HG02852 (cell line): ENCODE results near the gene NCAPD3.
"Not testable (repeated sequence)": the region's sequence is repeated elsewhere in the genome, so short reads cannot be mapped to it uniquely, and the experiment has no call there.

Source experiments
- ATAC-seq: cut with Tn5 transposase; IDR thresholded peaks from one replicate; pipeline ENCODE4 v1.9.1; 2021; ENCODE audit warnings: mild to moderate bottlenecking, moderate library complexity; ENCODE audit not compliant: unreplicated experiment

NCAPD3 gene

DNA sequence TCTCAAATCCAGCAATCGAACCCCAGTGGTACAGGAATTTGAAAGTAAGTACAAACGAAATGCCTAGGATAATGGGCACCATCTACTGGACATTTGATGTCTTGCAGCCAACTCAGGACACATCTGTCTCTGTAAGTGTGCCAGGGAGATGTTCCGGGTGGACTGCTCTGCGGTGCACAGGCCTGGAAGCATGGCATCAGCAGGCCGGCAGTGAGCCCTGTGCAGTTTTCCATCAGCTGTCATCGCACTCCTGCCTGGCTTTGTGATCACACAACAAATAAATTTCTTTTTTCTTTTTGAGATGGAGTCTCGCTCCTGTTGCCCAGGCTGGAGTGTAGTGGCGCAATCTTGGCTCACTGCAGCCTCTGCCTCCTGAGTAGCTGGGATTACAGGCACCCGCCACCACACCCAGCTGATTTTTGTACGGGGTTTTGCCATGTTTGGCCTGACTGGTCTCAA, 83.9 kb downstream of the NCAPD3 start:
- no peak for ATAC-seq

DNA sequence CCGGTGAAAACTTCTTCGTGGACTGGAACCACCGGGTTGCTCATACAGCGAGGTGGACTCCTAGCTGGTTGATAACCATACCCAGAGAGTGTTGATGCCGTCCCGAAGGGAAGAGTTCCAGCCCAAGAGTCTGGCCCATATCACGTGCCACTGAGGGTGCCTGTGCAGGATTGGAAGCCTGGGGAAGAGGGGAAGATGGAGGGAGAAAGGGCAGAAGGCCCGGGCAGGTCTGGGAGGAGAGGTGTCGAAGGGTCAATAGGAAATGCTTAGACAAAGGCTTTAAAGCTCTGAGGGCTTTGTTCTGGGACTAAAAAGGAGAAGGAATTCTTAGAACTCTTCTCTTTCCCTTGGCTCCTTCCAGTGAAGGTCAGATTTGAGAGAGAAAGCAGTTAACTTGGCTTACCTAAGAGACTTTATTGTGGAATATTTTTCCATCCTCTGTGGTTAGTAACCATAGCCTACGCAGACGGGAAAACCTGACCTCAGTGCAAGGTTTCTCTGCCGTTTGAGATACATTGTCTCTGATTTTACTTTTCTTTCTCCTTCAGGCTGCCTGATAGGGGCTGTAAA, 84.4 kb downstream of the NCAPD3 start:
- ATAC-seq, result no peak

DNA sequence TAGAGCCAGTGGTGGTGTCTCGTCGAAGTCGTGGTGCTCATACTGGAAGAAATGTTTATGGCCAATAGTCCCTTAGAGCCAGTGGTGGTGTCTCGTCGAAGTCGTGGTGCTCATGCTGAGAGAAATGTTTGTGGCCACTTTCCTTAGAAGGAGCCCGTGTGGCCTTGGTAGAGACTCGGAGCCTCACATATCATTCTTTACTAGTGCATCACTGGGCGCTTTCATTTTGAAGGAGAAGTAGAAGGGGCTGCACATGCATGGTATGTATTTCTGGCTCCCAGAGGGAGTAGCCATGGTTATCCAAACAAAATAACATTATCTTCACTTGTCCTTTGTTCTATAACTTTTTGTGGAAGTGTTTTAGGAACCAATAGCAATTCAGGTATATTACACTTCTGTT, 85.4 kb downstream of the NCAPD3 start:
- no peak for ATAC-seq

DNA sequence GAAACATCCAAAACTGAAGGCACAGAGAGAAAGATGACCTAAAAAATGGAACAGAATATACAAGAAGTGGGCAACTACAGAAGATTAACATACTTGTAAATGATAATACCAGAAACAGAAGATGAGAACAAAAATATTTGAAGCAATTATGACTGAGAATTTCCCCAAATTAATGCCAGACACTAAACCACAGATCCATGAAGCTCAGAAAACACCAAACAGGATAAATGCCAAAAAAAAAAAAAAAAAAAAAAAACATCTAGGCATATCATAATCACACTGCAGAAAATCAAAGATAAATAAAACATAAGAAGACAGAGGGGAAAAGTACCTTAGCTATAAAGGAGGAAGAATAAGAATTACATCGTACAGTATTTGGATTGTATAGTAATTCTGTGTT, 89.6 kb downstream of the NCAPD3 start:
- ATAC-seq, result no peak

DNA sequence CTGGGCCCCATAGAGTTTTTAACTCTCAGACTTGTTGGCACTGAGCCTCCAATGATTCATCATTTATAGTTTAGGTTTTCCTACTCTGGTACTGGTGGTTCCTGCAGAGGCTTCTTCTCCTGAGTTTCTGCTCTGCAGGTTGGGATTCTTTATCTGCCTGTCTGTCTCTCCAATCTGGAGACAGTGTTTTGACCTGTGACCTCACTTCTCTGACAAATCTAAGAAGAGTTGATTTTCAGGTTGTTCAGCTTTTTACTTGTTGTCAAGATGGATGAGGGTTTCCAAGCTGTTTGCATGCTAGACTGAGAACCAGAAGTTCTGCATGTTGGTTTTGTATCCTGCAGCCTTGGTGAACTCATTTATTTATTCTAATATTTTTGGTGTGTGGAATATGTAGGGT, 91.0 kb downstream of the NCAPD3 start:
- ATAC-seq, result no peak

DNA sequence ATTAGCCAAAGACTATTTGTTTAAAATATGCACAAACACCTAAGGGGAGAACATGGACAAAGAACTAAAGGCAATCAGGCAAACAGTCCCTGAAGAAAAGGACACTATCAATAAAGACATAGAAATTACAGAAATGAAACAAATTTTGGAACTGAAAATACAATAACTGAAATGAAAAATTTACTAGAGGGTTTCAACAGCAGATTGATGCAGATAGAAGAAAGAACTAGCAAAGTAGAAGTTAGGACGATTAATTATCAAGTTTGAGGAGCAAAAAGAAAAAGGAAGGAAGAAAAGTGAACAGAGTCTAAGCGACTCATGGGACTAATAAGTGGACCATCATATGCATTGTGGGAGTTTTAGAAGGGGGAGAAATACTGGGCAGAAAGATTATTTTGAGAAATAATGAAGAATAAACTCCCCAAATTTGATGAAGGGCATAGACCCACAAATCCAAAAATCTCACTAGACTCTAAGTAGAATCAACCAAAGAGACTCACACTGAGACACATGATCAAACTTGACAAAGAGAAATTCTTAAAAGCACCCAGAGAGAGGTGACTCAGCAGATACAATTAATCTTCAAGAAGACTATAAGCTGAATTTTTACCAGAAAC, 92.0 kb downstream of the NCAPD3 start:
- ATAC-seq, result no peak

DNA sequence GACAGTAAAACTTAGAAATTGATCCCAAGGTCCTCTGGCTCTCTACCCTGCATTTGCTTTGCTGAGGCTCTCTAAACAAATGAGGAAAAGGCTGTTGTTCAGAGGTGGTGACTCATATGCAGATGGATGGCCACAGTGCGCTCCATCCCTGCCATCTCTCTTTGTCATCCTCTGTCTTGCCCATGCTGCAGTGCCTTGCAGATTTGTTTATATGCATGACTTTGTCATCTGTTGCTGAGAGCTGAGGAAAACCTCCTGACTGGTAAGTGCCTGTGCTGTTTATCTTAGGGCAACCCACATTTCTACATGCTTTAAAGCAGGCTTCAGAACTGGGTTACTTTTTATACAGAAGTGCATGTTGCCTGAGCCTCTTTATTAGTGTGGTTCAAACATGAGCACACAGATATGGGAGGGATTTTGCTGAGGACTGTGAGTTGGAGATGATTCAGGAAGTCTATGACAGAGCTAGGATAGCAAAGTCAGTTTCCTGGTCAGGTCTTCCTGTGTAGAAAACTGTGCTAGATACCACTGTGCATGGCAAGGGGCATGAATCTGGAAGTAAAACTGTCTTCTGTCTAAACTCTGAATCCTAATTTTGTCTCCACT, 97.4 kb downstream of the NCAPD3 start:
- no peak for ATAC-seq

DNA sequence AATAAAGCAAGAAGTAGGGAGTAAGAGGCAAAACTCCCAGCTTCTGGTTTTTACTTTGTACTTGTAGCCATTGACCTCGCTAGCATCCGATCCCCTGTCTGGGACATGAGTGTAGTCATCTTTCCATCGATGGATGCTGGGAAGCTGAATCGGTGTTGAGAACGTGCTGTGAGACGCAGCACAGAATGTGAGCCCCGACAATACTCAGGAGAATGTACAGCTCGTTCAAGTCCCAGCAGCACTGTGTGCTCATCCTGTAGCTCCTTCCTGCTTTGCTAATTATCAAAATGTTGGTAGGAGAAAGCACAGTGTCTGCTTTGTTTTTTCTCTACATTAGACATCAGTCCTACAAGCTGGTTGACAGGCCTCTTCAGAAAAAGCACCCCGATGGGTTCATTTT, 98.3 kb downstream of the NCAPD3 start:
- no peak for ATAC-seq

DNA sequence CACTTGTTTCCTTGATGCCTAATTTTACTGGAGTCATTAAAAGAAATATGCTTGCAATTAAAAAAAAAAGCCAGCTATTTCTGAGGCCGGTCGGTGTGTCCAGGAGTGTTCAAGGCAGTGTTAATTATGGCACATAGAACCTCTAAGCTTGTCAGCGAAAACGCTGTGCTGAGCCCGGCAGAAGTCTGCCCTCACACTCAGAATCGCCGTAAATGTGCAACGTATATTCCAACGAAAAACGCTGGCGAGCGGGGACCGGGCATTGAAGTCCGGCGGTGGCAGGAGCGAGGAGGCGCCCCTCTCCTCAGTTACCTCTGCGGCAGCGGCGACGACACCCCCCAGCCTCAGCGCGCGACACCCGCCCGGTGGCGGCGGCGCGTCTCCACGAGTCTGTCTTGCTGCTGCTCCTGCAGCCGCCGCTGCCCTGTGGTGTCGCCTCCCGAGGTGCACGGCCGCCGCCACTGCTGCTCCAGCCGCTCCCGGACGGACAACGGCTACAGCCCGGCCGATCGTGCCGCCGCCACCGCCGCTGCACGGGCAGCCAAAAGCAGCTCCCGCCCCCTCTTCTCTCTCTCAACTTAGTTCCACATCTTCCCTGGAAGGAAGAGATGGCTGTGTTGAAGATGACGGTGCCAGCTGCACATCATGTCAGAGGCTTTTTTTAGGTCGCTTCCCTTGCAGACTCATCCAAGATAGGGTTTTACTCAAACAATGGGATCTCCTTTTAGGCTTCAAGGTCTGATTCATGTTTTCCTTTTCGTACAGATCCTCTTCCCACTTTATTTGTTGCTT, 98.9 kb downstream of the NCAPD3 start:
- no peak for ATAC-seq

DNA sequence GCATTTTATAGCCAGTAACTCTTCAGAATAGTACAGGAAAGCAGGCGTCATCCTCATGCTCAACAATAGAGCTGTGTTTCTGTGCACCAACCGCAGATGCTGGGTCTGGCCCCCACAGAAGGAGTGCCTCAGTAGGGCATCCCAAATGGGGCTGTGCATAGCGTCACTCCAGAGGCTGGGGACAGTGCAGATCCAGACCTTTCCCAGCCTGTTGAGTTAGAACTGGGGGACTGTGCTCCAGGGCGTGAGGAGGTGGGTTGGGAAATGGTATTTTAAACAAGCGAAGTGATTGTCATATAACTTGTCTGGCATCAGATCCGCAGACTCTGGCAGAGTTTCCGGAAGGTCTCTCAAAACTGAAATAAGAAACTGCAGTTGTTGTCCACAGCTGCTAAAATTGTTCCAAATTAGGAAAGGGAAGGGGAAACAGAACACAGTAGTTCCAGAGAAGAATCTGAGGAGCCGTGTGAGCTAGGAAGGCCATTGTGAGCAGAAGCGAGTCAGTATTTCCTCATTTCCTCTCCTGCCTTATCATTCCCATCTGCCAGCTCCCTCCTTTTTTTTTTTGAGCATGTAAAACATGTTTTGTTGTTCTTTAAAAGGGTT, 102.7 kb downstream of the NCAPD3 start:
- no peak for ATAC-seq

DNA sequence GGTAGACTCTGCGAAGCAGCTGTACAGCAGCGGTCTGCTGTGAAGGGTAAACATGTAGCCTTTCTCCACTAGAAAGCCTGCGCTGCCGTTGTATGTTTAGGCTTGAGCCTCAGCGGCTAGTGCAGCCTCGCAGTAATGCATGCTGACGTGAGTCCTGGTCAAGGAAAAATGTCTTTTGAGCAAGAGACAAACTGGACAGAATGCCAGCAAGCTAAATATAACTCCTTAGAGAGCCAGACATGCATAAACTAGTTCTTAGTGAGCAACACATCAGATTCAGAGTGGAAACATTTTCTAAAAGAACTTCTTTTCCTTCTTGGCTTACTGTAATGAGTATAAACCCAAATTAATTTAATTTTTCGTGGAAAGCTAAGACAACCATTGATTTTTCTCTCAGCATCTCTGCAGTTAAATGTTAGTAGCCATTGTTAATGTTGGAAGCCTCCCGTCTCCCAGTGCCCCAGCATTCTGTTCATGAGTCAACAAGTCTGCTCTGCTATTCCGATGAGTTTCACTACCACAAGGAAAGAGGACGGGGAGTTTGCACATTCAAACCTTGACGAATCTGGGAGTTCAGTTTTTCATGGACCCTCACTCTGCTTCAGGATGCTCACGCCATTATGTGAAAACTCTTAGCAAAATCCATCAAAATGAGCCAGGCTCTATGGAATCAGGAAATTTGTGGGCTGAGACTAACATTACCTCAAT, 103.5 kb downstream of the NCAPD3 start:
- ATAC-seq, result no peak

DNA sequence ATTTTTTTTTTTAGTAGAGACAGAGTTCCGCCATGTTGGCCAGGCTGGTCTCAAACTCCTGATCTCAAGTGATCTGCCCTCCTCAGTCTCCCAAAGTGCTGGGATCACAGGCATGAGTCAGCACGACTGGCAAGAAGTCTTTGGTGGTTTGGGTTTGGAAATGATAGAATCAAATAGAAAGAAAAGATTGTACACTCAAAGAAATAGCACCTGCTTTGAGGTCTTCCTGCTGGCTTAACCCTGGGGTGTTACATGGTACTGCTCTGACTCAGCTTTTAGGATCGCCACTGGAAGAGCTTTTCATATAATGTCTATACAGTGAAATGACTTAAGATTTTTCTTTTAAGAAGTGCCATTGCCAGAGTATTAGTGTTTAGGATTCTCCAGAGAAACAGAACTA, 104.7 kb downstream of the NCAPD3 start:
- no peak for ATAC-seq

DNA sequence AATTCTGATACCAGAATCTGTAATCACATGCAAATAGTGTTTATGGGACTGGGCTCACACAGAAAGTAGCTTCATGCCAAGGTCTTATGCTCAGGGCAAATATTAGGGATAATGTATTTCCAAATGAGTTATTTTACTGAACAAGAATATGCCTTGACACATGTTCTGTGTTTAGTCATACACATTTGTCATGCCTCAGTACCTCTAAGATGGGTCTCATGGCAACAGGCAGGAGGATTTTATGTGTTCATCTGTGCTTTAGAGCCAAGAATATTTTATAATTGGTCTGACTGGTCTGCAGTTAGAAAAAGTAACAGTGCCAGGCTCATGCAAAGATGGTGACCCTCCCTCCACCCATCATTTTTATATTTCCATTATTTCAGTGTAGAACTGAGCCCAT, 105.8 kb downstream of the NCAPD3 start:
- no peak for ATAC-seq

DNA sequence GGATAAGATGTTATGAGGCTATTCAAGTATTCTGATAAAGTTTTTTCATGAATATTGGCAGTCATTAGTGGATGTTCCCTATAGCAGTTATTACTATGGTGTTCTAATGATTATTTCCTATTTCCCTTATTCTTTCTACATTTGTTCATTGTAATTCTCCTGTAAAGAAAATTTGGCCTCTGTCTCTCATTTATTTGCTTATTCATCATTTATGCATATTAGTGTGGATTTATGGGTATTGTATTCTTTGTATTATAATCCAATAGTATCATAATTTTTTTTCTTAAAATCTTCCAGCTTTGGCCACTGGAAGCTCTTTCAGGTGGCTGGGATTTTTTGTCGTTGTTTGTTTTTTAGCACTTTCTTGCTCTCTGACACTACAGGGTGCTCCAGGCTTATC, 107.6 kb downstream of the NCAPD3 start:
- no peak for ATAC-seq

DNA sequence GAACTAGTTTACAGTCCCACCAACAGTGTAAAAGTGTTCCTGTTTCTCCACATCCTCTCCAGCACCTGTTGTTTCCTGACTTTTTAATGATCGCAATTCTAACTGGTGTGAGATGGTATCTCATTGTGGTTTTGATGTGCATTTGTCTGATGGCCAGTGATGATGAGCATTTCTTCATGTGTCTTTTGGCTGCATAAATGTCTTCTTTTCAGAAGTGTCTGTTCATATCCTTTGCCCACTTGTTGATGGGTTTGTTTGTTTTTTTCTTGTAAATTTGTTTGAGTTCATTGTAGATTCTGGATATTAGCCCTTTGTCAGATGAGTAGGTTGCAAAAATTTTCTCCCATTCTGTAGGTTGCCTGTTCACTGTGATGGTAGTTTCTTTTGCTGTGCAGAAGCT, 110.0 kb downstream of the NCAPD3 start:
- not testable (repeated sequence) for ATAC-seq

DNA sequence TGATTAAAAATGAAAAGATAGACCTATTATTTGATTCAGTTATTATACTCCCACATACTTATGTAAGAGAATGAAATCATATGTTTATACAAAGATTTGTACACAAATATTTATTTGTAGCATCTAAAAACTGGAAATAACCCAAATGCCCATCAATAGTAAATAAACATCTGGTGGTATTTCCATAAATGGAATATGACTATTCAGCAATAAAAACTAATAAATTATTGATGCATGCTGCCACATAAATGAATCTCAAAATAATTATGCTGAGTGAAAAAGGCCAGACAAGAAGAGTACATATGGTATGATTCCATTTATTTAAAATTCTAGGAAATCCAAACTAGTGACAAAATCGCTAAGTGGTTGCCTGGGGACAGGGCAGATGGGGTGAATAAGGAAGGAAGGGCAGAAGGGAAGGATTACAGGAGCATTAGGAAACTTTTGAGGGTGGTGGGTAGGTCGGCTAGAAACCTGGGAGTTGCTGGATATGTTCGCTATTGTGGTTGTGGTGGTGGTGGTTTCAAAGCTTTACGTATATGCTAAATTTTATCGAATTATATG, 113.4 kb downstream of the NCAPD3 start:
- ATAC-seq, result no peak
